ENCODE data around the gene RAP1GDS1.

The RAP1GDS1 gene

DNA sequence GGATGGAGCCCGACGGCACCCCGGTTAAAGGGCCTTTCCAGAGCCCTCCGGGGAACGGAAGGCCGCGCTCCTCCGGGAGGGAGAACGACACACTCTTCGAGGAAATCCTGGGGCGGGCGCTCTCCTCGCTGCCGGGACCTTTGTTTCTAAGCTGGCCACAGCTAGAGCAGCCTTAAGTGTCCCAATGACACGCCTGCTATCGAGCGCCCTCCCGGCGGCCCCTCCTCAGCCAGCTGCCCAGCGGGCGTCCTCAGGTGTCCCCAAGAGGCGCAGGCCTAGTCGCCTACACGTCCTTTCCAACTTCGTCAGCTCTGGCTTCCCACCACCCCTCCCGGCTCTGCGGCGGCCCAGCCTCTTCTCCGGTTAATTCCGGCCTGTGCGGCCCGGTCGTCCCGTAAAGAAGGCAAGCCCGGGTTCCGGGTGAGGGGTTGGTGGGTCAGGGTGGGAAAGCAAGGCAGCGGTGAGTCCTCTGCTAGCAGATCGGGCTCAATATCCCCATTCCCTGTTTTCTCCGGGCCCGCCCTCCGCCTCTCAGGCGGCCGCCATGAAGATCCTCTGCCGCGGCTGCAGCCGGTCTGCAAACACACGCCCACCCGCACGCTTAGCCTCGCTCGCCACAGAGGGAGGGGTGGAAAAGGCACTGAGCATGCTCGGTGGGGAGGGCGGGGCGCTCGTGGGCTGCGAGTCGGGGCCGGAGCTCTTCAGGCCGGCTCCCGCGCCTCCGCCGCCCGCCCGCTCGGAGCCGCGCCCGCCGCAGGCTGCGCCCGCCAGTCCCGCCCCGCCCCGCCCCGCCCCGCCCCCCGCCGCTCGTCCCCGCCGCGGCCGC is at the start of gene RAP1GDS1:
RAP1GDS1 (plus strand) TSS at position 806 of the 826 bp plus-strand sequence. CDS start 182 bp downstream, outside the sequence.
- peak within 1 kb of the TSS; percentile 95 for H3K27ac ChIP-seq
- TF ChIP-seq ZFX (IDR thresholded peaks at IDR 0.05) (peak; percentile 91), CTCF (conservative IDR thresholded peaks at IDR 0.05) (no peak)

- no peak for TF ChIP-seq ZFX (IDR thresholded peaks at IDR 0.05)
- TF ChIP-seq CTCF (conservative IDR thresholded peaks at IDR 0.05) = no peak
- H3K27ac ChIP-seq = no peak overlapping the region
Measured at GRCh38 chr4:98222306-98222705, 38.9 kb upstream of the RAP1GDS1 start.

GRCh38 chr4:98226396-98226795 is 34.8 kb upstream of the RAP1GDS1 start:
- TF ChIP-seq ZFX (IDR thresholded peaks at IDR 0.05) (no peak), CTCF (conservative IDR thresholded peaks at IDR 0.05) (no peak)
- no peak overlapping the region; the same call in 1 of the 2 replicates for H3K27ac ChIP-seq

DNA sequence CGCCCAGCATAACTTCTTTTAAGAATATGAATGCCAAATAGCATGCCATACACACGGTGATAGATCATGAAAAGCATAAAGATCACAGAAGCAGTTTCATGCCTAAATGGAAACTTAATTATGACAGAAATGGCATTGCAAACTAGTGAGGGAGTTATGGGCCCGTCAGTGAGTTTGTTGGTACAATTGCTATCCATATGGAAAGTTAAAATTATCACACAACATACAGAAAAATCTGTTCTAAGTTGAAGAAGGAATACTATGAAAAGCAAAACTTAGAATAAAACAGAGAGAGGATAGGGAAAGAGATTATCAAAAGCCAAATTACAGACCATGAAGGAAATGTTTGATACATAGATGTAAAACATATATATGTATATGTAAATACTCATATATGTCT is 30.2 kb upstream of the RAP1GDS1 start:
- H3K27ac ChIP-seq = no peak overlapping the region
- TF ChIP-seq ZFX (IDR thresholded peaks at IDR 0.05) (no peak), CTCF (conservative IDR thresholded peaks at IDR 0.05) (no peak)

- TF ChIP-seq CTCF (conservative IDR thresholded peaks at IDR 0.05) (no peak), ZFX (IDR thresholded peaks at IDR 0.05) (no peak)
- no peak overlapping the region for H3K27ac ChIP-seq
Measured at GRCh38 chr4:98232202-98232601, 29.0 kb upstream of the RAP1GDS1 start.

- TF ChIP-seq CTCF (conservative IDR thresholded peaks at IDR 0.05) (no peak), ZFX (IDR thresholded peaks at IDR 0.05) (no peak)
- H3K27ac ChIP-seq = no peak overlapping the region
Measured at GRCh38 chr4:98237204-98237603, 24.0 kb upstream of the RAP1GDS1 start.

DNA sequence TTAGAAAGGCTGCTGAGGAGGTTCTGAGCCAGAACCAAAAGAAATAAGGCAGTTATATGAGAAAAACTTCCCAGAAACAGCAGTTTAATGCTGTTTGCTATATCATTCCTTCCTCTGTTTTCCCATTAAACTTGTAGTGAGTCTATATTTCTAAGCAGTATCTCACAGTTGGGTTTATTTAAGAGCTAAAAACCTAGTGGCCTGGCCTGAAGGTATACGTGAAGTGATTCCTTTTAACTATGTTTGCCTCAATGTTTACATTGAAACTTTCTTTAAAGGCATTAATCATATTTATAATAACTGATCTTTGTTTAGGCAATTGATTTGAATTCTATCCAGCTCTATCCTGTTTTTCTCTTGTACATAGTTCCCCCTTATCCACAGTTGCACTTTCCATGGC is 19.1 kb upstream of the RAP1GDS1 start:
- TF ChIP-seq ZFX (IDR thresholded peaks at IDR 0.05) (no peak), CTCF (conservative IDR thresholded peaks at IDR 0.05) (no peak)
- H3K27ac ChIP-seq = no peak overlapping the region
